Ectodermal cell (in vitro differentiated cells): ENCODE measurements around the gene PLEKHG3.

Source experiments
- H3K27ac ChIP-seq: 2 replicates; pipeline ENCODE4 v1.7.0; 2013; ENCODE audit warnings: mild to moderate bottlenecking, low read depth, low read length; ENCODE audit not compliant: insufficient read depth, poor library complexity, severe bottlenecking
- H3K27me3 ChIP-seq: 2 replicates; pipeline ENCODE4 v1.7.0; 2013; ENCODE audit warnings: mild to moderate bottlenecking, low read length; ENCODE audit not compliant: insufficient read depth, control insufficient read depth, poor library complexity, severe bottlenecking
- H3K36me3 ChIP-seq: one replicate; pipeline ENCODE4 v1.7.0; 2013; ENCODE audit warnings: low read length; ENCODE audit not compliant: control insufficient read depth, insufficient read depth
- H3K4me1 ChIP-seq: one replicate; pipeline ENCODE4 v1.7.0; 2013; ENCODE audit warnings: low read length; ENCODE audit not compliant: control insufficient read depth, insufficient read depth
- H3K4me3 ChIP-seq: 2 replicates; pipeline ENCODE4 v1.7.0; 2013; ENCODE audit warnings: low read depth, low read length, control low read depth; ENCODE audit not compliant: insufficient read depth
- H3K9me3 ChIP-seq: 2 replicates; pipeline ENCODE4 v1.7.0; 2013; ENCODE audit warnings: mild to moderate bottlenecking, low read length, moderate library complexity; ENCODE audit not compliant: control insufficient read depth
- WGBS, 2 experiments: methylation state at CpG; one replicate each; pipeline ENCODE4 v1.1.7; 2013; ENCODE audit warnings: missing lambda C conversion rate in 2 of 2; 5-methylcytosine and 5-hydroxymethylcytosine counted together

Gene PLEKHG3

GRCh38 chr14:64724578-64724930 lies 20.3 kb downstream of the PLEKHG3 start:
- whole genome bisulfite sequencing, 2 experiments = 68 to 81% methylated on average over 1 of the region's 1 CpG
- Histone ChIP-seq H3K36me3 (peaks cover 13% of the 10 kb centered on the region), H3K27me3 (no peaks in the 10 kb centered on the region), H3K4me1 (peaks cover 74% of the 10 kb centered on the region), H3K9me3 (no peaks in the 10 kb centered on the region), H3K27ac (peak overlapping the region; percentile 64), H3K4me3 (no peak overlapping the region)

DNA sequence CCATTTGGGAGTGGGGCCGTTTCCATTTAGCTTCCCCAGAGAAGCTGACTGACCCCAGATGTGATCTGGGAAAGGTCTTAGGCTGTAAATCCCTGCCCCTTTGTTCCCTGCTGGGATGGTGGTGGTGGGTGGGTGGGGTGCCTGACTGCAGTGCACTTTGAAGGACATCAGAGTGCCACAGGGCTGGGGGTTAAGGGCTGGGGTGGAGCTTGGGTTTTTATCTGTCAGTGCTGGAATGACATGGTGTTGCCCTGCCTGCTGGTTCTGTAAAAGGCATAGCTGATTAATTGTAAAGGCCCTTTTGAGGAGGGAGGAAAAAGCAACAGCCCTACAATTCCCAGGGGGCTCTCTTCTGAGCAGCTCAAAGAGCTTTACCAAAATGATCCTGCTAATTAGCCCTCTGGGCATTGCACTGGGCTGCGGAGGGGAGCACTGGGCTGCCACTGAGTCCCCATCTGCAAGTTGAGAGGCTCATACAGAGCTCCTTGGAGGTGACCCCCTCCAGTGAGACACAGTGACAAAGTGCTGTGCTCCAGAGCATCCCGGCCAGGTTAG lies 21.1 kb downstream of the PLEKHG3 start:
- Histone ChIP-seq H3K27ac (peak overlapping the region; percentile 64), H3K36me3 (peaks cover 16% of the 10 kb centered on the region)

DNA sequence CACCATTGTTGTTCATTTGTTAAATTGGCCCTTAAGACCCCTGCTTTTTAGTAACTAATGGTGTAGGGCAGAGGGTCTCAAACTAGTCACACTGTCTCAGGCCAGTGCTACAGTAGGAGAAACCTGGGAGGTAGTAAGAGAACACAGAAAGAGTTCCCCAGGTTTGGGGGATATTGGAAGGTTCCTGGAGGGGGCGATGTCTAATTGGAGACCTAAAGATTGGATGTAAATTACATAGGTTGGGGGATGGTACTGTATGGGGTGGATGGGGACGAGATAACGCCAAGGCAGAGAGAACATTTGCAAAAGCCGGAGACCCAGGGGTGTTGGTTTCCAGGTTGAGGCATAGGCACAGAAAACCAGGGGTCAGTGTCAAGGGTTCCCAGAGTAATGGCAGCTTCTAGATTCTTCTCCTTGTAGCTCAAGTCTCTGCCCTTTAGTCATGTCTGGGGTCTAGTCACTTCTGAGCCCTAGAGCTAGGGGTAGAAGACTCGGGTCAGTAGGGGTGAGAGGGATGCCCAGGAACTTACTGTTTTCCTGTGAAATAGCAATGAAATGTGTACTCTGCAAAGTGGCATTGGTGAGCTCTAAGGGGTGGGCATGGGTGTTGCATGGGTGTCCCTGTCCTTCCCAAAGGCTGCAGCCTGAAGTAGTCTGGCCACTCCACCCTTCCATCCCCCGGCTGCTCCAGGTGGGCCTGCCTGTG lies 21.8 kb downstream of the PLEKHG3 start:
- Histone ChIP-seq H3K4me3 (no peak overlapping the region), H3K27me3 (no peaks in the 10 kb centered on the region), H3K27ac (no peak overlapping the region), H3K4me1 (peaks cover 69% of the 10 kb centered on the region), H3K9me3 (no peaks in the 10 kb centered on the region), H3K36me3 (peaks cover 22% of the 10 kb centered on the region)
- 83 to 85% methylated on average over 6 of the region's 6 CpGs for WGBS, 2 experiments

More for the DNA sequence above, 21.1 kb downstream of the PLEKHG3 start:
- Histone ChIP-seq H3K9me3 (no peaks in the 10 kb centered on the region), H3K27me3 (no peaks in the 10 kb centered on the region), H3K4me1 (peaks cover 74% of the 10 kb centered on the region), H3K4me3 (no peak overlapping the region)
- 2% methylated on average over 3 of the region's 3 CpGs for WGBS, 2 experiments

- Histone ChIP-seq H3K36me3 (peaks cover 26% of the 10 kb centered on the region), H3K4me3 (no peak overlapping the region), H3K9me3 (no peaks in the 10 kb centered on the region), H3K4me1 (peaks cover 64% of the 10 kb centered on the region), H3K27ac (no peak overlapping the region), H3K27me3 (no peaks in the 10 kb centered on the region)
- 68 to 73% methylated on average over 5 of the region's 5 CpGs for WGBS, 2 experiments
Observed at GRCh38 chr14:64726585-64726890, 22.3 kb downstream of the PLEKHG3 start.

- Histone ChIP-seq H3K4me1 (peaks cover 53% of the 10 kb centered on the region), H3K27ac (no peak overlapping the region), H3K9me3 (no peaks in the 10 kb centered on the region), H3K4me3 (no peak overlapping the region), H3K36me3 (peaks cover 36% of the 10 kb centered on the region), H3K27me3 (no peaks in the 10 kb centered on the region)
- WGBS, 2 experiments = 94 to 95% methylated on average over 22 of the region's 22 CpGs
Observed at GRCh38 chr14:64727551-64728071, 23.4 kb downstream of the PLEKHG3 start.

GRCh38 chr14:64728106-64728505 lies 23.9 kb downstream of the PLEKHG3 start:
- Histone ChIP-seq H3K4me1 (peaks cover 48% of the 10 kb centered on the region), H3K27ac (no peak overlapping the region), H3K36me3 (peaks cover 39% of the 10 kb centered on the region), H3K4me3 (no peak overlapping the region), H3K9me3 (no peaks in the 10 kb centered on the region), H3K27me3 (no peaks in the 10 kb centered on the region)
- WGBS, 2 experiments = 96 to 97% methylated on average over 6 of the region's 6 CpGs

GRCh38 chr14:64728856-64729255 lies 24.6 kb downstream of the PLEKHG3 start:
- H3K27me3 ChIP-seq = no peaks in the 10 kb centered on the region
- WGBS, 2 experiments = 96 to 97% methylated on average over 10 of the region's 10 CpGs

DNA sequence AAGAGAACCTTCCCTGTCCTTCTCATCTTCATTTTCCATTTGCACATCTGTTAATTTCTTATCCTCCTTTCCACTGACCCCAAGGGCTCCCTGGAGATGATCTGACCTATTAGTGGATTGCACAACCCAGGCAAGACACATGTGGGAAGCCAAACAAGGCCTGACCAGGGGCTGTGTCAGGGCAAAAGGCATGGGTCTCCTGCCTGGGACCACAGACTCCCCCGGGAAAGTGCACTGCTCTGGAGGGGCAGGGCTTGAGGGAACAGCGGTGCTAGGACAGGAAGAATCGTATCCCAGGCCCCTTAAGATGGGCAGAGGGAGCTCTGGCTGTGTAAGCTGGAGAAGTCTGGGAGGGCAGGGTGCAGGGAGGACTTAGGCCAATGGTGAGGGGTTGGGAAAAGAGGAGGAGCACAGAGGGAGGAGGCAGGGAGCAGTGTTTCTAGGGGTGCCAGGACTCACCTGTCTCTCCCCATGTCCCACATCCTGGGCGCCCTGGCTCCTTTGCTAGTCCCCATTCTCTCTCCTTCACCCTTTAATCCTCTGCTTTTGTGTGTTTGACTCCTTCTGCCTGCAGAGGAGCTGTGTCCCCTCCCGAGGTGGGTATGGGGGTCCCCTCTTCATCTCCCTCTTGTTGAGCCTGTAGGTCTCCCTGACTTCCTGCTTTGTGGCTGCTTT lies 25.3 kb downstream of the PLEKHG3 start:
- peaks cover 46% of the 10 kb centered on the region for H3K36me3 ChIP-seq

More at GRCh38 chr14:64728856-64729255, 24.6 kb downstream of the PLEKHG3 start:
- Histone ChIP-seq H3K27ac (no peak overlapping the region), H3K4me3 (no peak overlapping the region), H3K4me1 (peaks cover 42% of the 10 kb centered on the region), H3K9me3 (no peaks in the 10 kb centered on the region), H3K36me3 (peaks cover 45% of the 10 kb centered on the region)

GRCh38 chr14:64730061-64730440 lies 25.8 kb downstream of the PLEKHG3 start:
- Histone ChIP-seq H3K36me3 (peaks cover 46% of the 10 kb centered on the region), H3K27me3 (no peaks in the 10 kb centered on the region)
- 83 to 84% methylated on average over 1 of the region's 1 CpG for WGBS, 2 experiments

More for the DNA sequence above, 25.3 kb downstream of the PLEKHG3 start:
- no peaks in the 10 kb centered on the region for H3K9me3 ChIP-seq
- peaks cover 36% of the 10 kb centered on the region for H3K4me1 ChIP-seq
- WGBS, 2 experiments = 82 to 83% methylated on average over 5 of the region's 5 CpGs
- no peak overlapping the region for H3K27ac ChIP-seq
- H3K4me3 ChIP-seq = no peak overlapping the region
- no peaks in the 10 kb centered on the region for H3K27me3 ChIP-seq

DNA sequence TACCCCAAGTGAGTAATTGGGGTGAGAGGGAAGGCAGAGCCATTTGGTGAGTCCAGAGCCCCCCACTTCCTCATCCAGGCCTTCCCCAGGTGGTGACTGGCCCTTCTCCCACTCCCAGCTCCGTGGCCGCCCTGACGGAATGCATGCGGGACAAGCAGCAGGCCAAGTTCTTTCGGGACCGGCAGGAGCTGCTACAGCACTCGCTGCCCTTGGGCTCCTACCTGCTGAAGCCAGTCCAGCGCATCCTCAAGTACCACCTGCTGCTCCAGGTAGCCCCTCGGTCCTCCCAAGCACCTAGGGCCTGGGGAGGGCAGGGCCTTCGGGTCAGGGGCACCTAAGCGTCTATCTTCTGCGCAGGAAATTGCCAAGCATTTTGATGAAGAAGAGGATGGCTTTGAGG lies 26.5 kb downstream of the PLEKHG3 start:
- no peaks in the 10 kb centered on the region for H3K9me3 ChIP-seq
- H3K4me1 ChIP-seq = peaks cover 31% of the 10 kb centered on the region
- peaks cover 47% of the 10 kb centered on the region for H3K36me3 ChIP-seq
- no peak overlapping the region for H3K27ac ChIP-seq
- no peak overlapping the region for H3K4me3 ChIP-seq
- H3K27me3 ChIP-seq = no peaks in the 10 kb centered on the region
- WGBS, 2 experiments = 94 to 95% methylated on average over 12 of the region's 12 CpGs

More at GRCh38 chr14:64730061-64730440, 25.8 kb downstream of the PLEKHG3 start:
- Histone ChIP-seq H3K9me3 (no peaks in the 10 kb centered on the region), H3K27ac (no peak overlapping the region), H3K4me3 (no peak overlapping the region), H3K4me1 (peaks cover 33% of the 10 kb centered on the region)
